HG03280 (cell line): ENCODE measurements around the gene MOB3C.
A peak's percentile ranks its signal among the peaks of the same experiment; 100 is the strongest.
"Not testable (repeated sequence)": the region's sequence is repeated elsewhere in the genome, so short reads cannot be mapped to it uniquely, and the experiment has no call there.

Source experiments
- ATAC-seq: cut with Tn5 transposase; IDR thresholded peaks from one replicate; pipeline ENCODE4 v1.9.1; 2021; ENCODE audit warnings: mild to moderate bottlenecking, moderate library complexity; ENCODE audit not compliant: unreplicated experiment

Gene MOB3C

GRCh38 chr1:46616277-46617107, at the start of gene MOB3C:
Gene MOB3C, minus strand, starts transcription at chr1:46616811. Its CDS starts 3,490 bp downstream, at chr1:46613321.
- ATAC-seq, result peak; percentile 67

- ATAC-seq, result no peak
Observed at GRCh38 chr1:46665983-46666382, 49.4 kb upstream of the MOB3C start.

- not testable (repeated sequence) for ATAC-seq
Observed at GRCh38 chr1:46662919-46663318, 46.3 kb upstream of the MOB3C start.

DNA sequence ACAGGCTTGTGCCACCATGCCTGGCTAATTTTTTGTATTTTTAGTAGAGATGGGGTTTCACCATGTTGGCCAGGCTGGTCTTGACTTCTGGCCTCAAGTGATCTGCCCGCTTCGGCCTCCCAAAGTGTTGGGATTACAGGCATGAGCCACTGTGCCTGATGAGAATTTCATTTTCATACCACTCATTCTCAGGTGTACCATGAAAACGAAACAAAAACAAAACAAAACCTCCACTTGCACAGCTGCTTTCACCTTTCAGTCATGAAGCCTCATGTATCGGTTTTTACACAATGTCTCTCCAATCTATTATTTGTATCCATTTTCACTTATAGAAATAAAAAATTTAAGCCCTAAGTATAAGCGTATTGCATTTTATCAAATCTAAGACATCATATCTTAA, 43.5 kb upstream of the MOB3C start:
- ATAC-seq, result peak; percentile 94

GRCh38 chr1:46659307-46659870, 42.8 kb upstream of the MOB3C start:
- peak; percentile 24 for ATAC-seq

GRCh38 chr1:46657775-46658174, 41.2 kb upstream of the MOB3C start:
- no peak for ATAC-seq

GRCh38 chr1:46656643-46657042, 40.0 kb upstream of the MOB3C start:
- ATAC-seq, result no peak

GRCh38 chr1:46655848-46656247, 39.2 kb upstream of the MOB3C start:
- ATAC-seq, result no peak

GRCh38 chr1:46654698-46655097, 38.1 kb upstream of the MOB3C start:
- ATAC-seq, result not testable (repeated sequence)

DNA sequence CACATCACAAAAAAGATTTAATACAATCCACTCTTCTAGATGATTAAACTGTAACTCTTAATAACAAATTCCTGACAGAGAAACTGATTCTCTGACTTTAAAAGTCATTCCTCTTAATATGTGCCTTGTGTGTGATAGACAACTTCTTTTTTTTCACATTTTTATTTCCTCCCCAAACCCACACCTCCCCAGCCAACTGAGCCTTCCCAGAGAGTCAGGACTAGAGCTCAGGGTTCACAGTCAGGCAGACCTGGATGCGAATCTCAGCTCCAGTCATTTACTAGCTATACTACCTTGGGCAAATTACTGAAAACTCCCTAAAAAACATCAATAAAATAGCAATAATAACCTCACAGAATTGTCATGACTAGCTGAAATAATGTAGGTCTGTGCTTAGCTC, 37.4 kb upstream of the MOB3C start:
- no peak for ATAC-seq

GRCh38 chr1:46653405-46653958, 36.9 kb upstream of the MOB3C start:
- ATAC-seq, result no peak

GRCh38 chr1:46652321-46653100, 35.9 kb upstream of the MOB3C start:
- no peak for ATAC-seq

GRCh38 chr1:46651152-46651551, 34.5 kb upstream of the MOB3C start:
- ATAC-seq, result not testable (repeated sequence)

- ATAC-seq, result no peak
Observed at GRCh38 chr1:46650491-46650890, 33.9 kb upstream of the MOB3C start.

DNA sequence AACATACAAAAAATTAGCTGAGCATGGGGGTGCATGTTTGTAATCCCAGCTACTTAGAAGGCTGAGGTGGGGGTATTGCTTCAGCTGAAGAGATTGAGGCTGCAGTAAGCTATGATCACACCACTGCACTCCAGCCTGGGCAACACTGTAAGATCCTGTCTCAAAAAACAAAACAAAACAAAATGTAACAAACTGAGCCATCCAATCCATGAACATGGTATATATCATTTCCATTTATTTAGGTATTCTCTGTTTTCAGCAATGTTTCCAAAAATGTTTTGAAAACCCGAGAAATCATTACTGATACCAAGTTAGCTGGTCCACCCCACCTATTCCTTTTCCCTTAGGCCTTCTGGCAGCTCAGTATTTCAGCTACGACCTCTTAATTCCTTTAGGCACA, 33.2 kb upstream of the MOB3C start:
- ATAC-seq, result no peak

DNA sequence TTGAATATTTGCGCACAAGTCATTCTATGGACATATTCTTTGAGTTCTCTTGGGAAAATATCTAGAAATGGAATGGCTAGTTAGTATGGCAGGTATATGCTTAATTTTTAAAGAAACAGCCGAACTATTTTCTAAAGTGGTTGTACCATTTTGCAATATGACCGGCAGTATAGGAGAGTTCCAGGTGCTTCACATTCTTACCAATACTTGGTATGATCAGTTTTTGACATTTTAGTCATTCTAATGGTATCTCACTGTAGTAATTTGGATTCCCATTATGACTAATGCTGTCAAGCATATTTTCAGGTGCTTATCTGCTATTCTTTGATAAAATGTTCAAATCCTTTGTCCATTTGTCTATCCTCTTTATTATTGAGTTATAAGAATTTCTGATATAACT, 31.0 kb upstream of the MOB3C start:
- ATAC-seq, result no peak

DNA sequence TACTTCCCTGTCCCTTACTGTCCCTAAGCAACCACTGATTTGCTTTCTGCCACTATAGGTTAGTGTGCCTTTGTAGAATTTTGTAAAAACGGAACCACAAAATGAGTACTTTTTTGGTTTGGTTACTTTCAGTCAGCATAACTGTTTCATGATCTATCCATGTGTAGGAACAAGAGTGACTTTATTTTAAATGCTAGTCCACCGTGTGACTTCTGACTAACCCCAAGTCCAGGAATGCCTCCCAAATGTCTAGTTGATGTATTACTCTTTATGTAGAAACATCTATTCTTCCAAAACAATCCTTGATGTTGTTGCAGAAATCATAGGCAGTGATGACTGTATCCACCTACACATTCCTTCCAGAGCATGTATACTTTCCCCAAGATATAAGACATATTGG, 30.2 kb upstream of the MOB3C start:
- ATAC-seq, result no peak

DNA sequence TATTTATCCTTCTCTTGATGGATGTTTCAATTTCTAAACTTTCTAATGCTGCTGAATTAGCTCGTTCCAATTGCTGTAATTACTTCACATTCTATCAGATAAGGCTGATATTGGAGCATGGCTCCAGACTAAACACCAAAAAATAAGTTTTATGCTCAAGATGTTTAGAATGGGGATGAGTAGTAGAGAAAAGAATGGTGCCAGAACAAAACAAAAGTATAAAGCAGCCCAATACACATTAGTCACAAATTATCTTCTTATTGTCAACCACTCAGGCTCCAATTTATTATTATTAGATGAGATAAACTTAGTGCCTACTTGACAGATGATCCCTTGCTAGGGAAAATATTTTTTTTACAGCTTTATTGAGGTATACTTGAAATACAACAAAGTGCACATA, 29.7 kb upstream of the MOB3C start:
- no peak for ATAC-seq

DNA sequence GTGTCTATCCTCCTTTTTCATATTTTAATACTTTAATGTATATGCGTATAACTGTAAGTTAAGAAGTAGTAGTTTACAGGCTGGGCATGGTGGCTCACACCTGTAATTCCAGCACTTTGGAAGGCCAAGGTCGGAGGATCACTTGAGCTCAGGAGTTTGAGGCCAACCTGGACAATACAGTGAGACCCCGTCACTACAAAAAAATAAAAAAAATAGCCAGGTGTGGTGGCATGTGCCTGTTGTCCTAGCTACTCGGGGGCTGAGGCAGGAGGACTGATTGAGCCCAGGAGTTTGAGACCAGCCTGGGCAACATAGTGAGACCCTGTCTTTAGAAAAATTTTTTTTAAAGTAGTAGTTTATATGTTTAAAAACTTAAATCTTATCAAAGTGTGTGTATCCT, 29.2 kb upstream of the MOB3C start:
- ATAC-seq, result no peak

- ATAC-seq, result no peak
Observed at GRCh38 chr1:46643368-46643775, 26.8 kb upstream of the MOB3C start.

GRCh38 chr1:46642115-46642680, 25.6 kb upstream of the MOB3C start:
- no peak for ATAC-seq
